ENCODE measurements around the gene LCAT. TPM values are rescaled to one million over a fixed set of nuclear protein-coding genes. Genes with fewer than 3 reads are reported as not detected.

LCAT gene
- total RNA-seq, 2 donors from 2014 or later = 6.9 to 17.4 TPM

DNA sequence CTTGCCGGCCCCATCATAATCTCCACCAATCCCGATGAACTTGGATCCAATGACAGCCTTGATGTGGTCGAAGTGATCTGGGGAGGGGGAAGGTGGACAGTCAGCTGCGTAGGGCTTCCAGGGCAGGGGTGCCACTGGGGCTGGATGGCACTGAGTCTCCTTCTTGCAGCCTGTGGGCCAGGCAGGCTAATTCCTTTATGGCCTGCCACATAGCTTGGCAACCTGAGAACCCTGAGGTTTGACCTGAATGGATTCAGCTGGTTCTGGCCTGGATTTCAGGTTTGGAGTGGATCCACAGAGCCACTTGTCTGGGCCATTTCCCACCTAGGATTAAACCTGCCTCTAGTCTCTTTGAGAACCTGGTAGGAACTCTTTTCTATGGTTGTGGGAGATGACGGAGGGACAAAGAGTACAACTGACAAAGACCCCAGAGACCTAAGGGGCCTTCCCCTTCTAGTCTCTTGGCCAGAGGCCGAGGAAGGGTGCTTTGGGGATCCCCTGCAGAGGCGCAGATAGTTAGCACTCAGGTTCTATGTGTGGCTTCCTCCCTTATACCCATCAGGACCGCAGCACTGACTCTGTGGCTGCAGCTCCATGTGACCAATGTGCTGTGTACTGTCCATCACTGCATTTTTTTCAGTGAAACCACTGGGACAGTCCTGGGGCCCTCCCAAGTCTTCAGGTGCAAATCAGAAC, 45.5 kb upstream of the LCAT start:
- H3K27me3 ChIP-seq (replicated peaks; ENCODE audit: insufficient read depth) = no peaks in the 10 kb centered on the region
- peaks cover 6% of the 10 kb centered on the region for H3K4me1 ChIP-seq (replicated peaks)
- DNase-seq (ENCODE audit: low spot score) = no peak
- no peaks in the 10 kb centered on the region for H3K36me3 ChIP-seq
- H3K4me3 ChIP-seq = no peak overlapping the region
- H3K27ac ChIP-seq = no peak overlapping the region
- 83% methylated on average over 8 of the region's 8 CpGs for WGBS
- H3K9me3 ChIP-seq = no peaks in the 10 kb centered on the region
- intact Hi-C loops (cut with DNase I) = loop anchor here (5.0 to 10.0 kb wide), 2 partner anchors 45 to 238 kb away; no protein-coding TSS in a partner anchor
- TF ChIP-seq, protein P1, sequence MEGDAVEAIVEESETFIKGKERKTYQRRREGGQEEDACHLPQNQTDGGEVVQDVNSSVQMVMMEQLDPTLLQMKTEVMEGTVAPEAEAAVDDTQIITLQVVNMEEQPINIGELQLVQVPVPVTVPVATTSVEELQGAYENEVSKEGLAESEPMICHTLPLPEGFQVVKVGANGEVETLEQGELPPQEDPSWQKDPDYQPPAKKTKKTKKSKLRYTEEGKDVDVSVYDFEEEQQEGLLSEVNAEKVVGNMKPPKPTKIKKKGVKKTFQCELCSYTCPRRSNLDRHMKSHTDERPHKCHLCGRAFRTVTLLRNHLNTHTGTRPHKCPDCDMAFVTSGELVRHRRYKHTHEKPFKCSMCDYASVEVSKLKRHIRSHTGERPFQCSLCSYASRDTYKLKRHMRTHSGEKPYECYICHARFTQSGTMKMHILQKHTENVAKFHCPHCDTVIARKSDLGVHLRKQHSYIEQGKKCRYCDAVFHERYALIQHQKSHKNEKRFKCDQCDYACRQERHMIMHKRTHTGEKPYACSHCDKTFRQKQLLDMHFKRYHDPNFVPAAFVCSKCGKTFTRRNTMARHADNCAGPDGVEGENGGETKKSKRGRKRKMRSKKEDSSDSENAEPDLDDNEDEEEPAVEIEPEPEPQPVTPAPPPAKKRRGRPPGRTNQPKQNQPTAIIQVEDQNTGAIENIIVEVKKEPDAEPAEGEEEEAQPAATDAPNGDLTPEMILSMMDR (IDR thresholded peaks at IDR 0.05) = no peak
- TF ChIP-seq POLR2A (IDR thresholded peaks at IDR 0.05) (no peak), POLR2AphosphoS5 (IDR thresholded peaks at IDR 0.05) (no peak)

GRCh38 chr16:67988675-67989074, 44.8 kb upstream of the LCAT start:
- intact Hi-C loops (cut with DNase I) = loop anchor here (10.0 kb wide), 1 partner anchor 46 kb away; no protein-coding TSS in a partner anchor

DNA sequence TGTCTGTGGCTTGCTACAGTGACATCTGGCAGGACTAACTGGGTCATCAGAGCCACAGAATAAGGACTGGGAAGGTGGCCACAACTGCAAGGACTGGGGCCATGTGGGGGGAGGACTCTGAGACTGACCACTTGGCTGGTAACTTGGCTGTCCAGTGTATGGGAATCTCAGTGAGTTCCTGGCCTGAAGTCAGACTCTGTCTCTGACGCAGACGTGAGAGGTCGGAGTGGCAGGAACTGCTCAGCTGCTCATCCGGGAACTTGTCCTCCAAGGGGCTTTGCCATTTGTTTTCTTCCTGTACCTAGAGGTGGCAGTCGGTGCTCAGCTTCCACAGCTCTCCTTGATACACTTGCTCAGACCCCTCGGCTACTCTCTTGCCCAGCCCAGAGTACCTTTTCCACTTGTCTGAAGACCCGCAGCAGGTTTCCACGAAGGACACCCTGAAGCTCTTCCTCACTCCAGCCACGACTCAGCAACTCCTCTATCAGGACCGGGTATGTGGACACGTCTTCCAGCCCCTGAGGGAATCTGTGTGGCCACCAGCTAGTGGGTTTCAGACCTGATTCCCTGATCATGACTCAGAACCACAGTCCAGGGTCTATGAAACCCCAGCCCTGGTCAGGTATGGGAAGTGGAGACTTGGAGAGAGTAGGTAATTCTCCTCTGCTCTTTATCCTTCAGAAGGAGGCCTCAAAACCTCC, 43.7 kb upstream of the LCAT start:
- Histone ChIP-seq H3K9me3 (no peaks in the 10 kb centered on the region), H3K4me1 (replicated peaks) (no peaks in the 10 kb centered on the region), H3K36me3 (no peaks in the 10 kb centered on the region), H3K27me3 (replicated peaks; ENCODE audit: insufficient read depth) (no peaks in the 10 kb centered on the region), H3K4me3 (no peak overlapping the region), H3K27ac (no peak overlapping the region)
- intact Hi-C loops (cut with DNase I) = loop anchor here (10.0 kb wide), 1 partner anchor 47 kb away; no protein-coding TSS in a partner anchor
- WGBS = 74% methylated on average over 11 of the region's 11 CpGs
- DNase-seq (ENCODE audit: low spot score) = no peak
- no peak for TF ChIP-seq POLR2AphosphoS5 (IDR thresholded peaks at IDR 0.05)
- no peak for TF ChIP-seq POLR2A (IDR thresholded peaks at IDR 0.05)
- TF ChIP-seq, protein P1 (IDR thresholded peaks at IDR 0.05) = no peak

More at GRCh38 chr16:67988675-67989074, 44.8 kb upstream of the LCAT start:
- WGBS = 80% methylated on average over 3 of the region's 3 CpGs
- no peak overlapping the region for H3K27ac ChIP-seq
- H3K36me3 ChIP-seq = no peaks in the 10 kb centered on the region
- no peak for DNase-seq (ENCODE audit: low spot score)
- H3K9me3 ChIP-seq = no peaks in the 10 kb centered on the region
- TF ChIP-seq POLR2A (IDR thresholded peaks at IDR 0.05) = no peak
- no peak for TF ChIP-seq POLR2AphosphoS5 (IDR thresholded peaks at IDR 0.05)
- TF ChIP-seq, protein P1 (IDR thresholded peaks at IDR 0.05) = no peak
- H3K27me3 ChIP-seq (replicated peaks; ENCODE audit: insufficient read depth) = no peaks in the 10 kb centered on the region
- peaks cover 6% of the 10 kb centered on the region for H3K4me1 ChIP-seq (replicated peaks)
- no peak overlapping the region for H3K4me3 ChIP-seq

DNA sequence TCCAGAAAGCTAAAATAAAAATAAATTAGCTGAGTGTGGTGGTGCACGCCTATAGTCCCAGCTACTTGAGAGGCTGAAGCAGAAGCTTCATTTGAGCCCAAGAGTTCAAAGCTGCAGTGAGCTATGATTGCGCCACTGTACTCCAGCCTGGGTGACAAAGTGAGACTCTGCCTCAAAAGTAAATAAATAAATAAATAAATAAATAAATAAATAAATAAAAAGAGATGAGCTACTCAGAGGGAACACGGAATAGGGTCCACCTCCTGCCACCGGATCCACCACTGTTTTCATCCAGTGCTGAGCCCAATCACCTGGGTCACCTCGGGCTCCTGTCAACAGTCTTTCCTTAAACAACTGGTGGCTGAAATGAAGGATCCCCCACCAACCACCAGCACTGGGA, 43.0 kb upstream of the LCAT start:
- H3K27me3 ChIP-seq (replicated peaks; ENCODE audit: insufficient read depth) = no peaks in the 10 kb centered on the region
- H3K27ac ChIP-seq = no peak overlapping the region
- no peak overlapping the region for H3K4me3 ChIP-seq
- no peaks in the 10 kb centered on the region for H3K4me1 ChIP-seq (replicated peaks)
- intact Hi-C loops (cut with DNase I) = loop anchor here (10.0 kb wide), 1 partner anchor 48 kb away; no protein-coding TSS in a partner anchor
- WGBS = 87% methylated on average over 5 of the region's 5 CpGs
- DNase-seq (ENCODE audit: low spot score) = no peak
- no peaks in the 10 kb centered on the region for H3K9me3 ChIP-seq
- TF ChIP-seq POLR2A (IDR thresholded peaks at IDR 0.05) (no peak), POLR2AphosphoS5 (IDR thresholded peaks at IDR 0.05) (no peak)
- TF ChIP-seq, protein P1 (IDR thresholded peaks at IDR 0.05) = no peak
- H3K36me3 ChIP-seq = no peaks in the 10 kb centered on the region

Data from prostate gland (tissue), 2 donors.